ENCODE measurements around the gene CYB561D2. TPM values are rescaled to one million over a fixed set of nuclear protein-coding genes. Genes with fewer than 3 reads are reported as not detected.
A peak's percentile ranks its signal among the peaks of the same experiment; 100 is the strongest.

The CYB561D2 gene
- total and polyA plus RNA-seq, 8 donors, result 6.1 to 26.1 (median 11.1) TPM; not detected in 1

GRCh38 chr3:50393061-50393460 is 42.4 kb downstream of the CYB561D2 start:
- Histone ChIP-seq H3K4me1 (peaks cover 4 to 14% (median 10%) of the 10 kb centered on the region in 4 donors), H3K9me3 (no peaks in the 10 kb centered on the region), H3K27me3 (no peaks in the 10 kb centered on the region), H3K4me3 (no peak overlapping the region), H3K27ac (no peak overlapping the region), H3K36me3 (no peaks in the 10 kb centered on the region)
- intact Hi-C loops (cut with DNase I; ENCODE audit: low total_unique reads), result no loop called here
- WGBS, 5 donors, result 86 to 95% (median 92%) methylated on average over 4 to 5 of the region's 5 CpGs
- TF ChIP-seq POLR2AphosphoS5 (IDR thresholded peaks at IDR 0.05) (no peak), POLR2A (IDR thresholded peaks at IDR 0.05) (no peak), CTCF (IDR thresholded peaks at IDR 0.05) (no peak), EP300 (IDR thresholded peaks at IDR 0.05) (no peak)
- no peak for DNase-seq

GRCh38 chr3:50395070-50395860 is 44.6 kb downstream of the CYB561D2 start:
- H3K36me3 ChIP-seq, result no peaks in the 10 kb centered on the region
- TF ChIP-seq POLR2AphosphoS5 (IDR thresholded peaks at IDR 0.05), result no peak
- TF ChIP-seq CTCF (IDR thresholded peaks at IDR 0.05), result no peak
- no peak for TF ChIP-seq EP300 (IDR thresholded peaks at IDR 0.05)
- TF ChIP-seq POLR2A (IDR thresholded peaks at IDR 0.05), result no peak
- H3K27ac ChIP-seq, result no peak overlapping the region
- WGBS, 5 donors, result 73 to 83% (median 79%) methylated on average over 10 of the region's 10 CpGs
- peaks cover 4 to 13% (median 10%) of the 10 kb centered on the region in 4 donors for H3K4me1 ChIP-seq
- intact Hi-C loops (cut with DNase I; ENCODE audit: low total_unique reads), result no loop called here
- DNase-seq, result peak in 1 of 2 donors; percentile 42
- H3K4me3 ChIP-seq, result no peak overlapping the region
- H3K27me3 ChIP-seq, result no peaks in the 10 kb centered on the region
- H3K9me3 ChIP-seq, result no peaks in the 10 kb centered on the region

GRCh38 chr3:50396502-50396901 is 45.8 kb downstream of the CYB561D2 start:
- H3K4me1 ChIP-seq, result peaks cover 0 to under 1% (median under 1%) of the 10 kb centered on the region in 4 donors
- 72 to 86% (median 81%) methylated on average over 10 of the region's 10 CpGs for WGBS, 5 donors
- intact Hi-C loops (cut with DNase I; ENCODE audit: low total_unique reads), result no loop called here

More at GRCh38 chr3:50396502-50396901, 45.8 kb downstream of the CYB561D2 start:
- H3K27me3 ChIP-seq, result no peaks in the 10 kb centered on the region
- H3K36me3 ChIP-seq, result no peaks in the 10 kb centered on the region
- TF ChIP-seq POLR2A (IDR thresholded peaks at IDR 0.05) (no peak), CTCF (IDR thresholded peaks at IDR 0.05) (no peak), POLR2AphosphoS5 (IDR thresholded peaks at IDR 0.05) (no peak), EP300 (IDR thresholded peaks at IDR 0.05) (no peak)
- no peak overlapping the region for H3K4me3 ChIP-seq
- no peaks in the 10 kb centered on the region for H3K9me3 ChIP-seq
- no peak overlapping the region for H3K27ac ChIP-seq
- peak; percentile 27 to 46 for DNase-seq
